Neural crest cell (in vitro differentiated cells): ENCODE data around the gene BRS3. TPM values are rescaled to one million over a fixed set of nuclear protein-coding genes. Genes with fewer than 3 reads are reported as not detected.

Experiments
- DNase-seq: peaks from one replicate; pipeline ENCODE4 v3.0.0; 2021; ENCODE audit warnings: low read depth, mixed read lengths, low spot score
- H3K27ac Mint-ChIP-seq: one replicate; pipeline ENCODE4 v1.8.0; 2021; ENCODE audit warnings: mild to moderate bottlenecking, mixed read lengths; ENCODE audit not compliant: unreplicated experiment
- H3K27me3 Mint-ChIP-seq: 2 replicates; pipeline ENCODE4 v1.8.0; 2021; ENCODE audit warnings: low read depth, mild to moderate bottlenecking, mixed read lengths
- H3K36me3 Mint-ChIP-seq: 2 replicates; pipeline ENCODE4 v1.8.0; 2021; ENCODE audit warnings: low read depth, mild to moderate bottlenecking, mixed read lengths
- H3K4me1 Mint-ChIP-seq: 2 replicates; pipeline ENCODE4 v1.8.0; 2021; ENCODE audit warnings: mixed read lengths
- H3K4me3 Mint-ChIP-seq: one replicate; pipeline ENCODE4 v1.8.0; 2021; ENCODE audit warnings: mild to moderate bottlenecking, mixed read lengths
- H3K9me3 Mint-ChIP-seq: 2 replicates; pipeline ENCODE4 v1.8.0; 2021; ENCODE audit warnings: mixed read lengths
- CTCF ChIP-seq: fragments of 200-600 bp; sonication (generic); conservative IDR thresholded peaks from 2 replicates; pipeline ENCODE4 v1.5.0; 2021; ENCODE audit warnings: antibody characterized with exemption, mild to moderate bottlenecking
- total RNA-seq: library from RNA; stranded (reverse); gene quantifications from 2 replicates; pipeline ENCODE4 v1.2.1, GENCODE V29; 2021

The BRS3 gene
- total RNA-seq, 1 donor from 2014 or later: not detected

- H3K27ac Mint-ChIP-seq: no peak overlapping the region
- no peaks in the 10 kb centered on the region for H3K27me3 Mint-ChIP-seq
- H3K4me1 Mint-ChIP-seq: no peaks in the 10 kb centered on the region
- no peaks in the 10 kb centered on the region for H3K36me3 Mint-ChIP-seq
- no peak for DNase-seq
- no peak overlapping the region for H3K4me3 Mint-ChIP-seq
- H3K9me3 Mint-ChIP-seq: no peaks in the 10 kb centered on the region
- TF ChIP-seq CTCF: no peak
Measured at GRCh38 chrX:136450050-136450830, 37.5 kb upstream of the BRS3 start.

- Mint-ChIP-seq H3K4me1 (no peaks in the 10 kb centered on the region), H3K27me3 (no peaks in the 10 kb centered on the region), H3K4me3 (no peak overlapping the region), H3K27ac (no peak overlapping the region), H3K9me3 (no peaks in the 10 kb centered on the region), H3K36me3 (no peaks in the 10 kb centered on the region)
- TF ChIP-seq CTCF: no peak
- DNase-seq: no peak
Measured at GRCh38 chrX:136452614-136453013, 35.1 kb upstream of the BRS3 start.

GRCh38 chrX:136453114-136453513 is 34.6 kb upstream of the BRS3 start:
- no peak for TF ChIP-seq CTCF
- Mint-ChIP-seq H3K4me3 (no peak overlapping the region), H3K36me3 (no peaks in the 10 kb centered on the region), H3K27ac (no peak overlapping the region), H3K4me1 (no peaks in the 10 kb centered on the region), H3K27me3 (no peaks in the 10 kb centered on the region), H3K9me3 (no peaks in the 10 kb centered on the region)
- DNase-seq: no peak

GRCh38 chrX:136453771-136454170 is 34.0 kb upstream of the BRS3 start:
- Mint-ChIP-seq H3K4me3 (no peak overlapping the region), H3K36me3 (no peaks in the 10 kb centered on the region)
- TF ChIP-seq CTCF: no peak

GRCh38 chrX:136456133-136456532 is 31.6 kb upstream of the BRS3 start:
- H3K27me3 Mint-ChIP-seq: no peaks in the 10 kb centered on the region
- peaks cover 3% of the 10 kb centered on the region for H3K9me3 Mint-ChIP-seq
- H3K4me3 Mint-ChIP-seq: no peak overlapping the region
- H3K4me1 Mint-ChIP-seq: no peaks in the 10 kb centered on the region
- TF ChIP-seq CTCF: no peak
- no peak for DNase-seq
- no peaks in the 10 kb centered on the region for H3K36me3 Mint-ChIP-seq
- H3K27ac Mint-ChIP-seq: no peak overlapping the region

More at GRCh38 chrX:136453771-136454170, 34.0 kb upstream of the BRS3 start:
- H3K27me3 Mint-ChIP-seq: no peaks in the 10 kb centered on the region
- H3K9me3 Mint-ChIP-seq: no peaks in the 10 kb centered on the region
- no peak for DNase-seq
- H3K4me1 Mint-ChIP-seq: no peaks in the 10 kb centered on the region
- no peak overlapping the region for H3K27ac Mint-ChIP-seq
